OCI-LY1 (cell line): Measurements from ENCODE around the gene BCL11A.

Source experiments
- EZH2 ChIP-seq: fragments of 200-600 bp; sonication (generic), shearing (Covaris generic); IDR thresholded peaks from 2 replicates; pipeline ENCODE4 v1.8.0; 2017; ENCODE audit warnings: borderline replicate concordance, mixed run types, mild to moderate bottlenecking, antibody characterized with exemption, low read length, moderate library complexity, mixed read lengths
- TF ChIP-seq, protein P1 (sequence below): fragments of 200-600 bp; sonication (generic), shearing (Covaris generic); IDR thresholded peaks from 2 replicates; pipeline ENCODE4 v1.5.1; 2017; ENCODE audit warnings: mild to moderate bottlenecking, antibody characterized with exemption, low read length, moderate library complexity, mixed read lengths

DNA sequence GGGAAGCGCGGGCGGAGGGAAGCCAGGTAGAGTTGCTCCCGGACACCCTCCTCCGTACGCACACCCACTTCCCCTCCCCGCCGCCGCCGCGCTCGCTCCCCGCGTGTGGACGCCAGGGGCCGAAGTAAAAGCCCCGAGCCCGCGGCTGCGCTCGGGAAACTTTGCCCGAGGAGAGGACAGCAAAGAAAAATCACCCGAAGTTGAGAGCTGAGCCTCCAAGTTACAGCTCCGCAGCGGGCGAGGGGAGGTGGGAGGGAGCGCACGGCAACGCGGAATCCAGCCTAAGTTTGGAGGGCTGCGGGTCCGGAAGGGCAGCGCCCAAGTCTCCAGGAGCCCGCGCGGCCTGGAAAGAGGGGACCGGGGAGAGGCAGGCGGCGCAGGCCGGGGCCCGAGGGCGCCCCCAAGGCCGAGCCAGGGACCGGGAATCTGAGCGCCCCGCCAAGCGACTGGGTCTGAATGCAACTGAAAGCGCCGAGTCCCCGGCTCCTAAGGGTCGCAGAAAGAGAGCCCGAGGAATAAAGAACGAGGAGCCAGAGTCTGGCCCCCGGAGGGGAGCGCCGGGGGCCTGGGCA lies 706 bp upstream of the BCL11A start:
- TF ChIP-seq, protein P1, sequence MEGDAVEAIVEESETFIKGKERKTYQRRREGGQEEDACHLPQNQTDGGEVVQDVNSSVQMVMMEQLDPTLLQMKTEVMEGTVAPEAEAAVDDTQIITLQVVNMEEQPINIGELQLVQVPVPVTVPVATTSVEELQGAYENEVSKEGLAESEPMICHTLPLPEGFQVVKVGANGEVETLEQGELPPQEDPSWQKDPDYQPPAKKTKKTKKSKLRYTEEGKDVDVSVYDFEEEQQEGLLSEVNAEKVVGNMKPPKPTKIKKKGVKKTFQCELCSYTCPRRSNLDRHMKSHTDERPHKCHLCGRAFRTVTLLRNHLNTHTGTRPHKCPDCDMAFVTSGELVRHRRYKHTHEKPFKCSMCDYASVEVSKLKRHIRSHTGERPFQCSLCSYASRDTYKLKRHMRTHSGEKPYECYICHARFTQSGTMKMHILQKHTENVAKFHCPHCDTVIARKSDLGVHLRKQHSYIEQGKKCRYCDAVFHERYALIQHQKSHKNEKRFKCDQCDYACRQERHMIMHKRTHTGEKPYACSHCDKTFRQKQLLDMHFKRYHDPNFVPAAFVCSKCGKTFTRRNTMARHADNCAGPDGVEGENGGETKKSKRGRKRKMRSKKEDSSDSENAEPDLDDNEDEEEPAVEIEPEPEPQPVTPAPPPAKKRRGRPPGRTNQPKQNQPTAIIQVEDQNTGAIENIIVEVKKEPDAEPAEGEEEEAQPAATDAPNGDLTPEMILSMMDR: no peak
- no peak for TF ChIP-seq EZH2
